ENCODE results near the gene C4BPA. TPM values are rescaled to one million over a fixed set of nuclear protein-coding genes. Genes with fewer than 3 reads are reported as not detected.

Gene C4BPA
- total RNA-seq, 1 experiment from 2014 or later: not detected

- no peak overlapping the region for H2AK5ac ChIP-seq (ENCODE audit: insufficient read length, low read length)
- H2BK15ac ChIP-seq (ENCODE audit: low read depth, low read length): no peak overlapping the region
- H3K18ac ChIP-seq (ENCODE audit: insufficient read length, low read depth, low read length): no peak overlapping the region
- no peaks in the 10 kb centered on the region for H3K9me3 ChIP-seq (ENCODE audit: control insufficient read depth, low read depth, low read length)
- H3K4me2 ChIP-seq (ENCODE audit: insufficient read depth, insufficient read length, low read length): no peak overlapping the region
- H3K27ac ChIP-seq (ENCODE audit: insufficient read length, low read depth, low read length): no peak overlapping the region
- no peaks in the 10 kb centered on the region for H3K4me1 ChIP-seq (ENCODE audit: insufficient read depth, low read length)
- no peaks in the 10 kb centered on the region for H3K23me2 ChIP-seq (ENCODE audit: insufficient read length, low read depth, low read length, poor library complexity, severe bottlenecking)
- H4K5ac ChIP-seq (ENCODE audit: insufficient read length, low read depth, low read length): no peak overlapping the region
- H3K79me1 ChIP-seq (ENCODE audit: insufficient read depth, low read depth, low read length, poor library complexity, severe bottlenecking): no peaks in the 10 kb centered on the region
- no peak overlapping the region for H4K8ac ChIP-seq (replicated peaks; ENCODE audit: insufficient read length, low read depth, low read length)
- H3K56ac ChIP-seq (ENCODE audit: insufficient read length, low read depth, low read length): no peak overlapping the region
- Mint-ChIP-seq H3K27me3 (ENCODE audit: low read depth) (no peaks in the 10 kb centered on the region), H3K9me3 (no peaks in the 10 kb centered on the region), H3K4me3 (no peak overlapping the region), H3K4me1 (no peaks in the 10 kb centered on the region), H3K27ac (no peak overlapping the region; a peak in 1 of 7 replicates), H3K36me3 (ENCODE audit: insufficient read depth in 1 of 3, low read depth in 3 of 3) (peaks cover 6 to 36% (median 36%) of the 10 kb centered on the region in 3 experiments; a peak in 6 of 7 replicates)
- DNase-seq: no peak
- no peak overlapping the region for H3K14ac ChIP-seq (ENCODE audit: insufficient read depth, low read length)
- no peak overlapping the region for H3K23ac ChIP-seq (ENCODE audit: insufficient read length, low read depth, low read length)
- WGBS (ENCODE audit: extremely low coverage, insufficient read length, low lambda C conversion rate): no CpG with 5 or more reads among the region's 3 CpGs
- H2BK5ac ChIP-seq (ENCODE audit: insufficient read length, low read length): no peak overlapping the region
- no peak overlapping the region for H2BK20ac ChIP-seq (ENCODE audit: low read depth, low read length, poor library complexity, severe bottlenecking)
- H2BK120ac ChIP-seq (ENCODE audit: low read depth, low read length, poor library complexity, severe bottlenecking): no peak overlapping the region
- H4K20me1 ChIP-seq (ENCODE audit: control insufficient read depth, insufficient read depth, insufficient read length): no peaks in the 10 kb centered on the region
- no peak overlapping the region for H2AFZ ChIP-seq (ENCODE audit: low read length)
- no peak for TF ChIP-seq CTCF (conservative IDR thresholded peaks at IDR 0.05)
- no peaks in the 10 kb centered on the region for H3K27me3 ChIP-seq (ENCODE audit: insufficient read depth, low read length)
- no peak overlapping the region for H3K9ac ChIP-seq (ENCODE audit: extremely low read depth, insufficient read length, low read length)
- no peak overlapping the region for H4K91ac ChIP-seq (ENCODE audit: insufficient read length, low read depth, low read length)
- H3K4ac ChIP-seq (ENCODE audit: low read depth, low read length): no peak overlapping the region
- H3T11ph ChIP-seq (ENCODE audit: low read length): no peak overlapping the region
- H3K79me2 ChIP-seq (ENCODE audit: insufficient read depth, low read length): no peaks in the 10 kb centered on the region
- no peak overlapping the region for H2BK12ac ChIP-seq (ENCODE audit: insufficient read length, low read depth, low read length)
Measured at GRCh38 chr1:207069061-207069460, 35.0 kb upstream of the C4BPA start.

All from H9 (cell line).